Neural progenitor cell (in vitro differentiated cells): ENCODE measurements around the gene CNOT4.

Experiments used
- EZH2 ChIP-seq: fragments of 200-600 bp; sonication (generic); IDR thresholded peaks from 2 replicates; pipeline ENCODE4 v1.6.1; 2017; ENCODE audit warnings: antibody characterized with exemption, mild to moderate bottlenecking, moderate library complexity
- TF ChIP-seq, protein P1 (sequence below): fragments of 200-600 bp; sonication (generic); IDR thresholded peaks from 2 replicates; pipeline ENCODE4 v1.5.1; 2017; ENCODE audit warnings: antibody characterized with exemption, mild to moderate bottlenecking

DNA sequence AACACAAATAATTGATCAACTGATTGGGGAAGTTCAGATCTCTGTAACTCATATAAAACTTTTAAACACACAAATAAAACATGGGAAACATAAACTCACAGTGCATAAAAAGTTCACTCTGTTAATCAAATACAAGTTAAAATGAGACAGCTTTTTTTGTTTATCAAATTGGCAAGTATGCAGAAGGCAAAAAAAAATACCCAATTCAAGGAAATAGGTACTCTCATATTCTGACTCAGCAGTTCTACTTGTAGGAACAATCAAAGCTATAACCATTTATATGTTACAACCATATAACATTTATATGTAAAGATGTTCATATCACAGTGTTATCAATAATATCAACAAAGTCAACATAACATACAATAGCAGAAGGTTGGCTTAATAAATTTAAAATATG, 102.0 kb downstream of the CNOT4 start:
- no peak for TF ChIP-seq EZH2
- TF ChIP-seq, protein P1, sequence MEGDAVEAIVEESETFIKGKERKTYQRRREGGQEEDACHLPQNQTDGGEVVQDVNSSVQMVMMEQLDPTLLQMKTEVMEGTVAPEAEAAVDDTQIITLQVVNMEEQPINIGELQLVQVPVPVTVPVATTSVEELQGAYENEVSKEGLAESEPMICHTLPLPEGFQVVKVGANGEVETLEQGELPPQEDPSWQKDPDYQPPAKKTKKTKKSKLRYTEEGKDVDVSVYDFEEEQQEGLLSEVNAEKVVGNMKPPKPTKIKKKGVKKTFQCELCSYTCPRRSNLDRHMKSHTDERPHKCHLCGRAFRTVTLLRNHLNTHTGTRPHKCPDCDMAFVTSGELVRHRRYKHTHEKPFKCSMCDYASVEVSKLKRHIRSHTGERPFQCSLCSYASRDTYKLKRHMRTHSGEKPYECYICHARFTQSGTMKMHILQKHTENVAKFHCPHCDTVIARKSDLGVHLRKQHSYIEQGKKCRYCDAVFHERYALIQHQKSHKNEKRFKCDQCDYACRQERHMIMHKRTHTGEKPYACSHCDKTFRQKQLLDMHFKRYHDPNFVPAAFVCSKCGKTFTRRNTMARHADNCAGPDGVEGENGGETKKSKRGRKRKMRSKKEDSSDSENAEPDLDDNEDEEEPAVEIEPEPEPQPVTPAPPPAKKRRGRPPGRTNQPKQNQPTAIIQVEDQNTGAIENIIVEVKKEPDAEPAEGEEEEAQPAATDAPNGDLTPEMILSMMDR: no peak
